Fibroblast of skin of left biceps (primary cell): ENCODE results near the gene RTKN.
"Not testable (repeated sequence)": the region's sequence is repeated elsewhere in the genome, so short reads cannot be mapped to it uniquely, and the experiment has no call there.

Source experiments
- DNase-seq, 2 experiments: peaks; one replicate each; pipeline ENCODE4 v3.0.0-alpha.2; 2013; ENCODE audit warnings: low read depth in 2 of 2

RTKN gene, protein sequence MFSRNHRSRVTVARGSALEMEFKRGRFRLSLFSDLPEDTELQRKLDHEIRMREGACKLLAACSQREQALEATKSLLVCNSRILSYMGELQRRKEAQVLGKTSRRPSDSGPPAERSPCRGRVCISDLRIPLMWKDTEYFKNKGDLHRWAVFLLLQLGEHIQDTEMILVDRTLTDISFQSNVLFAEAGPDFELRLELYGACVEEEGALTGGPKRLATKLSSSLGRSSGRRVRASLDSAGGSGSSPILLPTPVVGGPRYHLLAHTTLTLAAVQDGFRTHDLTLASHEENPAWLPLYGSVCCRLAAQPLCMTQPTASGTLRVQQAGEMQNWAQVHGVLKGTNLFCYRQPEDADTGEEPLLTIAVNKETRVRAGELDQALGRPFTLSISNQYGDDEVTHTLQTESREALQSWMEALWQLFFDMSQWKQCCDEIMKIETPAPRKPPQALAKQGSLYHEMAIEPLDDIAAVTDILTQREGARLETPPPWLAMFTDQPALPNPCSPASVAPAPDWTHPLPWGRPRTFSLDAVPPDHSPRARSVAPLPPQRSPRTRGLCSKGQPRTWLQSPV

DNA sequence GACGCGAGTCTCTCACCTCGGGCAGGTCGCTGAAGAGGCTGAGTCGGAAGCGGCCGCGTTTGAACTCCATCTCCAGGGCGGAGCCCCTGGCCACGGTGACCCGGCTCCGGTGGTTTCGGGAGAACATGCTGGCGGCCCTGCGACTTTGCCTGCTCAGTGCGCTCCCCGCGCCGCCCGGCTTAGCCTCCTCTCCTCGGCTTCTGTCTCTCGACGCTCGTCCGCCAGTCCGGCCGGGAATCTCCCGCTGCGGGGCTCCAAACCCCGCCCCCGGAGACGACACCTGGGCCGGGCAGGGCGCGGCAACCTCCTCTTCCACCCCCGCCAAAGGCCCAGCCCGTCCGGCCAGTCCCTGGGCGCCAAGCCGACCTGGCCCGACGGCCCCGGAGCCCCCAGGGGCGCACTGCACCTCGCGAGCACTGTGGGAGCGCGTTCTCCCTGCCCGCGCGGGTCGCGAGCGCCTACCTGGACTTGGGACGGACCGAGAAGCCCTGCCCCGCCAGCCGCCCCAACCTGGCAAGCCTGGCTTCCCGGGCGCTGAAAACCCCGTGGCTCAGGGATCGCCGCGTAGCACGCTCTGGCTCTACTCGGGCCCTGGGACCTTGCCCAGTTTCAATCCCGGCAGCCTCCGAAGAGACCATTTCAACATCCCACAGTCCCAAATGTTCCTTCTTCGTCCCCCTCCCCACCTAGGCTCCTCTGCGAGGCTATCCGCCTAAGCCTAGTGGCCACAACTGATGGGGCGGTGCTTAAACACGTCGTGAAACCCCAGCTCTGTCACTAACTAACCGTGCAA, at the start of gene RTKN:
Gene RTKN, minus strand, starts transcription at position 248 of the 793 bp plus-strand sequence. Its CDS starts 121 bp downstream, at position 127.
- DNase-seq = no peak

DNA sequence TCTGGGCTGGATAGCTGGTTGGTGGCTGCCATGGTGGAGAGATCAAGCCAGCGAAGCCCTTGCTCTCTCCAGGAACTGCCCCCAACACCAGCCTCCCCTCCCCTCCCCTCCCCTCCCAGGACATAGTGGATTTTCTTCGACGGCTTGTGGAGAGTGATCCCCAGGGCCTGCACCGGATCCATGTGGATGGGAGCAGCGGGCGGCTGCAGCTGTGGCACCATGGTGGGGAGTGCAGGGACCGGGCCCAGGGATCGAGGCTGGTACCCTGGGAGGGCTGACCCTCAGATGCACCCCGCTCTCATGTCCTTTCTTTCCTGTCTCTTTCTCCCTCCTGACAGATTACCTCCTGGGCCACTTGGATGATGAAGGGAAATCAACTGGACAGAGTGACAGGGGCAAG, 48.2 kb upstream of the RTKN start:
- DNase-seq = no peak

DNA sequence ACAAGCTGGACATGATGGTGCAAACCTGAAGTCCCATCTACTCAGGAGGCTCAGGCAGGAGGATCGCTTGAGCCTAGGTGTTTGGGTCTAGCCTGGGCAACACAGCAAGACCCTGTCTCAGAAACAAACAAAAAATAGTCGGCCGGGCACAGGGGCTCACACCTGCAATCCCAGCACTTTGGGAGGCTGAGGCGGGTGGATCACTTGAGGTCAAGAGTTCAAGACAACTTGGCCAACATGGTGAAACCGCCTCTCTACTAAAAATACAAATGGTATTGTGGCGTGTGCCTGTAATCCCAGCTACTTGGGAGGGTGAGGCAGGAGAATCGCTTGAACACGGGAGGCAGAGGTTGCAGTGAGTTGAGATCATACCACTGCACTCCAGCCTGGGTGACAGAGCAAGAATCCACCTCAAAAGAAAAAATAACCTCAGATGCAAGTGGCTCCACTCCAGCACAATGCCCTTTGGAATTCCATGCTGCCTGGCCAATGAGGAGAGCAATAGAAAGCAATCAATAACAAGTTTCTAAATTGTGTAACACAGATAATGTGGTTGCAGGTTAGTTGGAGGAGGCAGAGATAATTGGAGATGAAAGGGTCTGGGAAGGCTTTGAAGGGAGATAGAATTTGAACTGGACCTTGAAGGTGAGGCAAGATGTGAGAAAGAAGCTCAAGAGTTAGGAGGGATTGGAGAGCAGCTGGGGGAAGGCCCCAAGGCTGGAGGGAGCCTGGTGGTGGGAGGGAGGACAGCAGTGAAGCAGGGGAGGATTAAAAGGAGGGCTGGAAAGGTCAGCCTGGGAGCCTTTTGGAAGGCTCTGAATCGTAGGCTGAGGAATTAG, 47.1 kb upstream of the RTKN start:
- DNase-seq = no peak

DNA sequence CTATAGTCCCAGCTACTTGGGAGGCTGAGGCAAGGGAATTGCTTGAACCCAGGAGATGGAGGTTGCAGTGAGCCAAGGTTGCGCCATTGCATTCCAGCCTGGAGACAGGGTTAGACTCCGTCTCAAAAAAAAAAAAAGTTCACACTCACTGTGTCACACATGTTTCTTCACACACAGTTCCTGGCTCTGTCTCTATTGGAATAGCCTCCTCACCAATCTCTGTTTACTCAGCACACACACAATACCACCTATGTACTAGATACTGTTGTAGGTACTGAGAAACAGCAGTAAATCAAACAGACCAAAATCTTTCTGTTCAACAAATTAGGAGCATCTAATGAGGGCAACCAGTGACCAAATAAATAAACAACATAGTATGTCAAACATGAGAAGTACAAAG, 44.4 kb upstream of the RTKN start:
- no peak for DNase-seq

DNA sequence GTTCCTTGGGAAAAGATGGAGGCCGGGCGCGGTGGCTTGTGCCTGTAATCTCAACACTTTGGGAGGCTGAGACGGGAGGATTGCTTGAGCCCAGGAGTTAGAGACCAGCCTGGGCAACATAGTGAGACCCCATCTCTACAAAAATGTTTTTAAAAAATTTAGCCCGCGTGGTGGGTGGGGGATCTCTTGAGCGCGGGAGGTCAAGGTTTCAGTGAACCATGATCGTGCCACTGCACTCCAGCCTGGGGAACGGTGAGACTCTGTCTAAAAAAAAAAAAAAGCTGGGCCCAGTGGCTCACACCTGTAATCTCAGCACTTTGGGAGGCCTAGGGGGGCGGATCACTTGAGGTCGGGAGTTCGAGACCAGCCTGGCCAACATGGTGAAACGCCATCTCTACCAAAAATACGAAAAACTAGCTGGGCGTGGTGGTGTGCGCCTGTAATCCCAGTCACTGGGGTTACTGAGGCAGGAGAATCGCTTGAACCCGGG, 42.0 kb upstream of the RTKN start:
- DNase-seq = not testable (repeated sequence)

DNA sequence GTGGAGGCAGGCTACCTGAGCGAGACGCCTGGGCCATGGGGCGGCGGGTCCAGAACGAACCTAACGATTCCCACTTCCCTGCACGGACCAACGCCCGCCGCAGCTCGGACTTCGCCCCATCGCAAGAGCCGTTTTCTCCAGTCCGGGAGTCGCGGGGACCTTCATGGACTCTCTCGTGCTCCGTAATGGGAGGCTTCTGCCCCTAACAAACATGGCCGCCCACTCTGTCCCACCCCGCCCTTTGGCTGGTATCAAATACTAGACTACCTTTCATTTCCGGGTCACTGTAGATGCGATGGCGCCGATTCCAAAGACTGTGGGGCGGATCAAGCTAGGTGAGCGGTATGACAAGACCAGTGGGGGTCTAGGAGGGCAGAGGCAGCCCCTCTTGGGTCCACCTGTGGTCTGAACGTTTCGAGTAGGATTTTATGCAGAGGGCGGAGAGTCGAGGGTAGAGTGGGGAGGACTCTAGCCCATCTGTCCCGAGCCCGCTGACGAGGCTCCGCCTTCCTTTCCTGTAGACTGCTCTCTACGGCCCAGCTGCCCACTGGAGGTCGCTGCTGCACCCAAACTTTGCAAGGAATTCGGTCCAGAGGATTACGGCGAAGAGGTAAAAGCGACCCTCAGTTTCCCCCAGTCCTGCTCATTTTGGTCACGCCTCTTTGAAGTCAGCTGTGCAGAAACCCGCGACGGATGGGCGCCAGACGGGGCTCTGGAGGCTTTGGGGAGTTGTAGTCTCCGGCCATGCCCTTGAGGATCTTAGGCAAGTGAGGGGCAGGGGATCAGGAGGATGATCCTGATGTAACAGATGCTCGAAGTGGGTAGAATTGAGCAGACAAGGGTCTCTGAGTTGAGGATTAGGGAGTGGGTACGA, 41.3 kb upstream of the RTKN start, which contains the start of the genes CCDC142 and TTC31:
Gene CCDC142, minus strand, starts transcription at position 198 of the 874 bp plus-strand sequence. Its CDS starts 161 bp downstream, at position 37.
Gene TTC31, plus strand, starts transcription at position 281 of the 874 bp plus-strand sequence. Its CDS starts 15 bp downstream, at position 296.
- peak; percentile 80 to 84 for DNase-seq

DNA sequence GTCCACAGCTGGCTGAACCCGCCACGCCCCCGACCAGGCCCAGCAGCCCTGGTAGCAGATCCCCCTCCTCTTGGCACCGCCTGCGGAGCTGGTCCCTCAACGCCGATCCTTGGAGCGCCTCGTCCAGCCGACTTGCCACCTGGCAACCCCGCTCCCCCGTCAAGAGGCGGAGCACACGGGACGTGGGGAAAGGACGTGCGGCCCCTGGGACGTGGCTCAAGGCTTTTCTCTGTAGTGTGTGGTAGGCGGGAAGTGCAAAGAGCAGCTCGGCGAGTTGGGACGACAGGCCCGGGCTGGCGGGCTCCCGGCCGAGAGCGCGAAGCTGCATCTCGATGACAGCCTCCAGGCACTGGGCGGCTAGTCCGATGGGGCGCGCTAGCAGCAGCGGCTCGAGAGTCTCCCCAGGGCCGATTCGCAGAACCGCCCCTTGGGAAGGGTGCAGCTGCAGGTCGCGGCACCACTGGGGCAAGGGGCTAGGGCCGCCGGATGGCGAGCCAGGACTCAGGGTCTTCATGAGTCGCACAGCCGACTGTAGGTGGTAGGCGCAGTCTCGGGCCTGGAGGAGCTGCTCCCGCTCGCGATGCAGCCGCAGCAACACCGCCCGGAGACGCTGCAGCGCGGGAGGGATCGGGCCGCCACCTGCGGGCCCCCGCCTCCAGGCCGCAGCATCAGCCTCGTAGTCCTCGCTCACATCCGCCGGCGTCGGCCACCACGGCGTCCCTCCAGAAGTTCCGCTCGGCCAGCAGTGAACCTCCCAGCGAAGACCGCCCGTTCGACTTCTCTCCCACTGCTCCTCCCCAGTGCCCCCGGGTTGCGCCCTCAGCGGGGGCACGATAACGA, 40.4 kb upstream of the RTKN start:
- no peak for DNase-seq

DNA sequence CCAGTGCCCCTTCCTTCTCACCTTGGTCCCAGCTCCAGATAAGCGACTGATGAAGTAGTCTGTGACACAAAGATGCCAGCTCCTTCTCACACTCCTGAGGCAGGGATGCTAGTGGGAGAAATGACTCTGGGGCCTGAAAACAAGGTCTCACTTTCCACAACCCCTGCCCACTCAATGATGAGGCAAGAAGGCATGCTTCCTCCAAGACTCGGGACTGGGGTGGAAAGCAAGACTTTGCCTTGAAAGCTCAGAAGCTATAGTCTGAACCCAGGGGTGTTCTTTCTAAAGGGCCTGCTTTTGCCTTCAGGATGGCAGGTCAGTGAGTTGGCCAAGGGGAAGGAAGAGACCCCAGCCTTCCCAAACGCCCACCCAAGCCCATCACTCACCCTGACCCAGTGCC, 39.7 kb upstream of the RTKN start:
- DNase-seq = no peak

DNA sequence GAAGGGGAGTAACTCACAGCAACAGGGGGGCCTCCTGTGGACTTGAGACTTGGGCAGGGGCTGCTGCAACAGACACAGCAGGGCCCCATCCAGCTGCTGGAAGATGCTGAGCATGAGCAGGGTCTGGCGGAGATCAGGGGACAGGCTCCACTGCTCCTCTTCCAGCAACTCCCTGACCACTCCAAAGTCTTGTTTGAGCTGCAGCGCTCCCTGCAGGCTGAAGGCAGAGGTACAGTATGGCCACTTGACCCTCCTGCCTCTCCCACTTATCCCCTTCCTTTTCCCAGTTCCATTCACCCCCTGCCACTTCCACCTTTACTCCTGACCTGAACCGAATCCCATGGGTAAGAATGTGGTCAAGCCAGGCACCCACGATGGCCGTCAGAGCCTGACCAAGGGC, 33.2 kb upstream of the RTKN start:
- no peak for DNase-seq

DNA sequence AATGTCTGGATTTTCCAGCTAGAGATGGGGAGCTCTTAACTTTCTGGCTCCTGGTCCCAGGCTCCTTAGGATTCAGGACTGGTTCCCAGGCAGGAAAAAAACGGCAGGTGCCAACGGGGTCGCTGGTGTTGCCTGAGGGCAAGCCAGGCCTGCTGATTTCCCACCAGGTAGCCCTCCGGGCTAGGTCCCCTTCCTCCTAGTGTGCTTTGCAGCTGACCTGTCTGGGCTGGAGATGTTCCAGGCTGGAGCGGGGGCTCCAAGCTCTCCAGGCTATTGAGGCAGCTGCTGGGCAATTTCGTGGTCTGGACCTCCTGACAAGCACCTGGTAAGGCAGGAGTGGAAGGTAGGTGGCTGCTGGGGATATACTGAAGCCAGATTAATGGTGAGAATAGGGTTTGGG, 32.7 kb upstream of the RTKN start:
- no peak for DNase-seq

DNA sequence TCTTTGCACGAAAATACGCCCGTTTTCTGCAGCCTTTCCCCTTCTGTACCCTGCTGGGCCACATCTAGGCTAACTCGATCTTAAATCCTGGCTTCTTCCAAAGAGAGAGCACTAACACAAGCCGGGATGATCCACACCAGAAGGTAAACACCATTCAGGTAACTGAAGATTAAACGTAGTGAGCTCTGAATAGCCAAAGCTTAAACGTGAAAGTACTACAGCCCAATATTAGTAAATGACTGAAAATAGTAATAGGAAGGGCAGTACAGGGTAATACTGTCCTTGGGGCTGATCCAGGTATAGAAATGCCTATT, 31.2 kb upstream of the RTKN start:
- no peak for DNase-seq

DNA sequence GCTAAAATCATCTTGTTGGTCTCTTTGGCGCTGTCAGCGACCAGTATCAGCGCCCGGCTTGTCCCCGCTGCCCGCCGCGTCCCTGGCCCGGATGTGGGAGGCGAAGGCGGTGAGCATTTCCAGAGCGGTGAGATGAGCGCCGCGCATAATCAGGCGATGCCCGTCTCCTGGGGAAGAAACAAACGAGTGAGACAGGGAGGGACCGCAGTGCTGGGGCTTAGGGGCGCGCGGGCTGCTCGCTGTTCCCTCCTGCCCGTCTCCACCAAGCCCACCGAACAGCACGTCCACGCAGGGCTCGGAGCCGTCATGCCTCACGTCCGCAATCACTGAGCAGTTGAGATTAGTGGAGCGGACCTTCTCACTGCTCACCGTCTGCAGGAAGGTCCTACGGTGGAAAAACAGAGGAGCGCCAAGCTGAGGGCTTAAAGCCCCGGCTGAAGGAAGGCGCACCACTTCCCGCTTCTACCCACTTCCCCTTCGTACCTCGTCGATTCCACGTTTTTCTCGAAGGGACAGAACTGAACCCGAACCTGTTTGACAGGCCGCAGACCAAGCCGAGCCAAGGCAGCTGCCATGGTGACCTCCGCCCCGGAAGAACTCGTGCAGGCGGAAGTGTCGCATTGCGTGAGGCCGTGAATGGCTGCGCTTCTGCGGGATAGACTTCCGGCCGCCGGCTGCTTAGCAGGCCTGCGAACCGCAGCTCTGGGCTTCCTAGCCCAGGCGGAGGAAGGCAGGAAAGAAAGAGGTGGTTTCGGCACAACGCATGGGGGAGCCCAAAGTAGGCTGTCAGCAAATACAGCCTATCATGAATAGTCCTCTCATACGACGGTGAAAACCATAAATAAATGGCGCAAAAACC, 30.6 kb upstream of the RTKN start, which contains the start of gene MRPL53:
Gene MRPL53, minus strand, starts transcription at position 595 of the 859 bp plus-strand sequence. Its CDS starts 20 bp downstream, at position 575.
- DNase-seq = peak; percentile 80 to 86

DNA sequence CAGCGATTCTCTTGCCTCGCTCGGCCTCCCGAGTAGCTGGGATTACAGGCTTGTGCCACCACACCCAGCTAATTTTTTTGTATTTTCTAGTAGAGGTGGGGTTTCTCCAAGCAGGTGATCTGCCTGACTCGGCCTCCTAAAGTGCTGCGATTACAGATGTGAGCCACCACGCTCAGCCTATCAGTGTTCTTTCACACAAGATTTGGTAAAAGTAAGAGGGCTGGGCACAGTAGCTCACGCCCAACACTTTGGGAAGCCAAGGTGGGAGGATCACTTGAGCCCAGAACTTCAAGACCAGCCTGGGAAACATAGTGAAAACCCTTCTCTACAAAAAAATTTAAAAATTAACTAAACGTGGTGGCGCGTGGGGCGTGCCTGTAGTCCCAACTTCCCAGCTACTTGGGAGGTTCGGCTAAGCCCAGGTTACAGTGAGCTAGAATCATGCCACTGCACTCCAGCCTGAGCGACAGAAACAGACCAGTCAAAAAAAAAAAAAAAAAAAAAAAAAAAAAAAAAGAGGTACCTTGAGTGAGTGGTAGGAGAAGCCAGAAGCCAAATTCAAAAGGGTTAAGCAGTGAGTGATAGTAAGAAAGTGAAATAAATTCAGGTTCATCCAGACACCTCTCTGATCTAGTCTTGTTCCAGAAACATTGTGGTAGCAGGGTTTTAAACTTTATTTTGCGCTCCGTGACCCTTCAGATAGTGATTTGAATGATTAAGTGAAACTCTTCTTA, 29.8 kb upstream of the RTKN start:
- DNase-seq = no peak

DNA sequence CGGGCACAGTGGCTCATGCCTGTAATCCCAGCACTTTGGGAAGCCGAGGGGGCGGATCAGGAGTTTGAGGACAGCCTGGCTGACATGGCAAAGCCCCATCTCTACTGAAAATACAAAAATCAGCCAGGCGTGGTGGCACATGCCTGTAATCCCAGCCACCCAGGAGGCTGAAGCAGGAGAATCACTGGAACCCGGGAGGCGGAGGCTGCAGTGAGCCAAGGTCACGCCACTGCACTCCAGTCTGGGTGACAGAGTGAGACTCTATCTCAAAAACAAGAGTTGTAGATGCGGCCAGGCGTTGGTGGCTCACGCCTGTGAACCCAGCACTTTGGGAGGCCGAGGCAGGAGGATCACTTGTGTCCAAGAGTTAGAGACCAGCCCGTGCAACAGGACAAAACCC, 29.0 kb upstream of the RTKN start:
- DNase-seq = not testable (repeated sequence)

DNA sequence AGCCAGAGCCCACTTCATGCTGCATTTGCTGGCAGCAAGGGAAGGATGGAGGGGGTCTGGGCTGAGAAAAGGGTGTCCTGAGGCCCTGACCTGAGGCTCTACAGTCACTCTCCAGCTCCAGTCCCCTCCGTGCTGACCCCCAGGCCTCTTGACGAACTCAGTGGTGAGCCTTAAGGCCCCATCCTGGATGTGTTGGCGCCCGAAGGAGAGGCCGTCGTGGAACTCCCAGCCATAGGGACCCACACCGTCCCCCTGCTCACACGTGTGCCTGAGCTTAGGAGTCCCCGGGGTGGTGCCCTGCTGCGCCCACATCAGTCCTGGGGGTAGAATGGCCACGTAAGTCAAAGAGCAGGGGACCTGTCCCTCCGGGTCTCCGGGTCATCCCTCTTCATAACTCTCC, 22.7 kb upstream of the RTKN start:
- no peak for DNase-seq

DNA sequence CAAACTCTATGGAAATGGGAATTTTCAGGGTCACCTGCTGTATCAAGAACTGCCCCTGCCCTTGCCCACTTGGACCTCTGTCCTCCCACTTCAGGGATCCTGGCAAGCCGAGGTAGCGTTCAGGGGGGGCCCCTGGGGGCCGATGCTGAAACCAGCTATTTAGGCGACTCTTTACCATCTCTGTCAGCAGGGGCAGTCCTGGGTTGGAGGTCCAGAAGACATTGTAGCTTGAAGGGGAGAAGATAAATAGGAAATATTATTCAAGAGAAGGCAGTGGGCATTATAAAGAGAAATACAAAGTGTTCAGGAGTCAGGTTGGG, 21.0 kb upstream of the RTKN start:
- DNase-seq = no peak

DNA sequence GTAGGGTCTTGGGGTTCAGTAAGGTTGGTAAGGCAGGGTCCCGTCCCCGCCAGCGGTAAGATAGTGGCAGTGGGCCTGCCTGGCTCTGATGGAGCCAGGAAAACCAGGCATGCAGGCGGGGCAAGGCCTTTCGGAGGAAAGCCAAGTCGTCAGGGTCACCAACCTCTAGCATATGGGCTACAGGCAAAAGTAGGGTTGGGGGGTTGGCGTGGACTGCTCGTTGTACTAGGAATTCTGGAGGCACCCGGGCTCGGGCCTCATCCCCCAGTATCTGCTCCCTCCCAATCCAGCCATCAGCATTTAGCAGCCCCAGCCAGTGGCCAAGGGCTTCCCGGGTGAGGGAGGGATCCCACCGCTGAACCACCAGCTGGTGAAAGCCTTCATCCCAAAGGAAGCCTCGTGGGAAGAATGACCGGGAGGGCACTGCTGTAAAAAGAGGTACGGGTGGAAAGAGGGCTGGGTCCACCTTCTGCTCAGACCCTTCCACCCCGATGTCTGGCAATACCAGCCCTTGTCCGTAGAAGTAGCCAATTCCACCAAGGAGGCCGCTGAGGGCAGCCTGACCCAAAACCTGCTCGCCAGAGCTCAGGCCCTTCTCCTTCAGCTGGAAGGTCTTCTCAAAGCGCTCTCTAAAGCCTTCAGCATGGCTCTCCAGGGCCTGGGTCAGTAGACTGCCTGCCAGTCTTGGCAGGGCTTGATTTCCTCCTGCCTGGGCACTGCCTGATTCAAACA, 20.5 kb upstream of the RTKN start:
- DNase-seq = no peak
